ENCODE data around the gene DAB1. TPM values are rescaled to one million over a fixed set of nuclear protein-coding genes. Genes with fewer than 3 reads are reported as not detected.

The DAB1 gene
- total and polyA plus RNA-seq, 12 donors: 0.04 to 2.1 (median 0.59) TPM; not detected in 2

- Histone ChIP-seq H3K4me3 (no peak overlapping the region), H3K27ac (no peak overlapping the region), H3K27me3 (no peaks in the 10 kb centered on the region), H3K36me3 (replicated peaks in 1 of 2) (no peaks in the 10 kb centered on the region), H3K9me3 (replicated peaks in 1 of 3) (no peaks in the 10 kb centered on the region), H3K4me1 (replicated peaks in 1 of 2) (no peaks in the 10 kb centered on the region)
- WGBS, 4 donors: 79 to 89% (median 82%) methylated on average over 4 of the region's 4 CpGs
- intact Hi-C loops (cut with DNase I): no loop called here
- DNase-seq: no peak
- TF ChIP-seq CTCF (IDR thresholded peaks at IDR 0.05): no peak
- TF ChIP-seq POLR2A (IDR thresholded peaks at IDR 0.05): no peak
These were observed 116.3 kb downstream of the DAB1 start for GRCh38 chr1:57307392-57308170.

- Histone ChIP-seq H3K4me3 (no peak overlapping the region), H3K36me3 (replicated peaks in 1 of 2) (no peaks in the 10 kb centered on the region), H3K27ac (no peak overlapping the region), H3K27me3 (no peaks in the 10 kb centered on the region), H3K9me3 (replicated peaks in 1 of 3) (no peaks in the 10 kb centered on the region), H3K4me1 (replicated peaks in 1 of 2) (no peaks in the 10 kb centered on the region)
- intact Hi-C loops (cut with DNase I): no loop called here
- no peak for DNase-seq
- TF ChIP-seq POLR2A (IDR thresholded peaks at IDR 0.05) (no peak), CTCF (IDR thresholded peaks at IDR 0.05) (no peak)
- WGBS, 4 donors: 76 to 83% (median 80%) methylated on average over 3 of the region's 3 CpGs
These were observed 119.3 kb downstream of the DAB1 start for GRCh38 chr1:57304591-57304990.

- TF ChIP-seq POLR2A (IDR thresholded peaks at IDR 0.05): no peak
- TF ChIP-seq CTCF (IDR thresholded peaks at IDR 0.05): no peak
- H3K36me3 ChIP-seq (replicated peaks in 1 of 2): no peaks in the 10 kb centered on the region
- 74 to 77% (median 77%) methylated on average over 5 of the region's 5 CpGs for WGBS, 4 donors
- no peaks in the 10 kb centered on the region for H3K27me3 ChIP-seq
- no peak for DNase-seq
- H3K4me1 ChIP-seq (replicated peaks in 1 of 2): no peaks in the 10 kb centered on the region
- no peak overlapping the region for H3K4me3 ChIP-seq
- intact Hi-C loops (cut with DNase I): no loop called here
- no peak overlapping the region for H3K27ac ChIP-seq
- H3K9me3 ChIP-seq (replicated peaks in 1 of 3): no peaks in the 10 kb centered on the region
These were observed 120.9 kb downstream of the DAB1 start for GRCh38 chr1:57302812-57303596.

GRCh38 chr1:57300186-57300585 lies 123.7 kb downstream of the DAB1 start:
- no peaks in the 10 kb centered on the region for H3K36me3 ChIP-seq (replicated peaks in 1 of 2)
- H3K4me3 ChIP-seq: no peak overlapping the region
- intact Hi-C loops (cut with DNase I): no loop called here
- DNase-seq: no peak
- H3K27me3 ChIP-seq: no peaks in the 10 kb centered on the region
- 74 to 83% (median 78%) methylated on average over 2 of the region's 2 CpGs for WGBS, 4 donors
- no peak overlapping the region for H3K27ac ChIP-seq
- TF ChIP-seq CTCF (IDR thresholded peaks at IDR 0.05): no peak
- H3K4me1 ChIP-seq (replicated peaks in 1 of 2): no peaks in the 10 kb centered on the region
- no peaks in the 10 kb centered on the region for H3K9me3 ChIP-seq (replicated peaks in 1 of 3)
